Endothelial cell of umbilical vein (primary cell): Measurements from ENCODE around the gene LILRB5.
"Not testable (repeated sequence)": the region's sequence is repeated elsewhere in the genome, so short reads cannot be mapped to it uniquely, and the experiment has no call there.

ENCODE experiments used
- CTCF ChIP-seq, 2 donors: IDR thresholded peaks; 1 replicate in 1 of 2; 2 replicates in 1 of 2; pipeline ENCODE4 v1.5.1; 2011; ENCODE audit warnings: low read length in 2 of 2, mild to moderate bottlenecking in 2 of 2, moderate library complexity in 2 of 2, control low read depth in 1 of 2, inconsistent platforms in 1 of 2, low read depth in 1 of 2; ENCODE audit not compliant: insufficient read depth in 1 of 2; ENCODE audit errors: extremely low read depth in 1 of 2
- EZH2 ChIP-seq: IDR thresholded peaks from 2 replicates; pipeline ENCODE4 v1.6.1; 2012; ENCODE audit warnings: borderline replicate concordance, low read depth, mild to moderate bottlenecking, moderate library complexity, low read length, inconsistent platforms; ENCODE audit not compliant: severe bottlenecking
- FOS ChIP-seq: IDR thresholded peaks from 2 replicates; pipeline ENCODE4 v1.6.1; 2011; ENCODE audit warnings: mild to moderate bottlenecking, low read length, moderate library complexity, borderline replicate concordance; ENCODE audit not compliant: insufficient read depth
- JUN ChIP-seq: IDR thresholded peaks from 2 replicates; pipeline ENCODE4 v1.6.1; 2011; ENCODE audit warnings: borderline replicate concordance, low read depth; ENCODE audit not compliant: insufficient read length, insufficient read depth
- MYC ChIP-seq: IDR thresholded peaks from one replicate; pipeline ENCODE4 v1.6.1; 2011; ENCODE audit warnings: mild to moderate bottlenecking, low read depth, low read length
- POLR2A ChIP-seq: IDR thresholded peaks from 2 replicates; pipeline ENCODE4 v1.6.1; 2012; ENCODE audit warnings: low read depth, mild to moderate bottlenecking, control low read depth, low read length
- POLR2AphosphoS5 ChIP-seq: IDR thresholded peaks from 2 replicates; pipeline ENCODE4 v1.6.1; 2012; ENCODE audit warnings: low read depth, mild to moderate bottlenecking, control low read depth, low read length, moderate library complexity; ENCODE audit not compliant: insufficient read depth
- TF ChIP-seq, protein P1 (sequence below): IDR thresholded peaks from 2 replicates; pipeline ENCODE4 v1.6.1; 2011; ENCODE audit not compliant: insufficient read depth, insufficient read length

DNA sequence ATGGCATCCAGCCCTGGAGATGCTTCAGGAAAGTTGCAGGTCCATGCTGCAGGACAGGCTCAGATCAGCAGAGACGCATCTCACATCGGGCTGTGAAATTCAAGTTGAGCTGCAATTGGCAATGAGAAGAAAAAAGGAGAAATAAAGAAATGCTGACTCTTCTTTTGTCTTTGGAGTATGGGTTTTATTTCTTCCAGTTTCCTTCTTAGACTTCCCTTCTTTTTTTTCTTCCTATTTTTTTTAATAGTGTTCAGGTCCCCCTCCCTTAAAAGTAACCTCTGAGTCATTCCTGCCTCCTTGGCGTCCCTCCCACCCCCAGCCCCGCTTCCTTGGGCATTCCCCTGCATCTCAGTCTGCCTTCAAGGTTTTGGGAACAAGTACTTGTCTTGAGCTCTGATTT lies 14.5 kb upstream of the LILRB5 start:
- TF ChIP-seq CTCF (IDR thresholded peaks at IDR 0.05; ENCODE audit: extremely low read depth in 1 of 2, insufficient read depth in 1 of 2, low read depth in 1 of 2, low read length in 2 of 2); MYC; POLR2A; EZH2; POLR2AphosphoS5; FOS; JUN: not testable (repeated sequence)
- TF ChIP-seq, protein P1, sequence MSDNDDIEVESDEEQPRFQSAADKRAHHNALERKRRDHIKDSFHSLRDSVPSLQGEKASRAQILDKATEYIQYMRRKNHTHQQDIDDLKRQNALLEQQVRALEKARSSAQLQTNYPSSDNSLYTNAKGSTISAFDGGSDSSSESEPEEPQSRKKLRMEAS: not testable (repeated sequence)
